H9 (cell line): ENCODE results near the gene LNP1. TPM values are rescaled to one million over a fixed set of nuclear protein-coding genes. Genes with fewer than 3 reads are reported as not detected.

Experiments used
- DNase-seq: peaks from one replicate; pipeline ENCODE4 v3.0.0-alpha.2; 2017
- H2AFZ ChIP-seq: one replicate; pipeline ENCODE4 v1.6.1; 2013; ENCODE audit warnings: mild to moderate bottlenecking, low read length, control low read depth, moderate library complexity
- H2AK5ac ChIP-seq: 2 replicates; pipeline ENCODE4 v1.6.1; 2013; ENCODE audit warnings: low read length, control low read depth, mixed read lengths; ENCODE audit not compliant: insufficient read length
- H2BK120ac ChIP-seq: one replicate; pipeline ENCODE4 v1.6.1; 2013; ENCODE audit warnings: low read depth, mild to moderate bottlenecking, low read length, control low read depth, inconsistent platforms; ENCODE audit not compliant: poor library complexity, severe bottlenecking
- H2BK12ac ChIP-seq: 2 replicates; pipeline ENCODE4 v1.6.1; 2013; ENCODE audit warnings: low read length, control low read depth, mixed read lengths, low read depth; ENCODE audit not compliant: insufficient read length
- H2BK15ac ChIP-seq: 2 replicates; pipeline ENCODE4 v1.6.1; 2013; ENCODE audit warnings: low read depth, low read length, control low read depth
- H2BK20ac ChIP-seq: one replicate; pipeline ENCODE4 v1.6.1; 2013; ENCODE audit warnings: low read depth, mild to moderate bottlenecking, low read length, control low read depth, inconsistent platforms; ENCODE audit not compliant: poor library complexity, severe bottlenecking
- H2BK5ac ChIP-seq: 2 replicates; pipeline ENCODE4 v1.6.1; 2013; ENCODE audit warnings: low read length, control low read depth, mixed read lengths; ENCODE audit not compliant: insufficient read length
- H3K14ac ChIP-seq: 2 replicates; pipeline ENCODE4 v1.6.1; 2013; ENCODE audit warnings: low read length, control low read depth; ENCODE audit not compliant: insufficient read depth
- H3K18ac ChIP-seq: 2 replicates; pipeline ENCODE4 v1.6.1; 2013; ENCODE audit warnings: low read depth, mild to moderate bottlenecking, mixed read lengths, low read length, control low read depth; ENCODE audit not compliant: insufficient read length
- H3K23ac ChIP-seq: 2 replicates; pipeline ENCODE4 v1.6.1; 2013; ENCODE audit warnings: low read length, control low read depth, mixed read lengths, low read depth; ENCODE audit not compliant: insufficient read length
- H3K23me2 ChIP-seq: 2 replicates; pipeline ENCODE4 v1.6.1; 2013; ENCODE audit warnings: low read depth, mild to moderate bottlenecking, mixed read lengths, low read length, control low read depth; ENCODE audit not compliant: insufficient read length, poor library complexity, severe bottlenecking
- H3K27ac ChIP-seq: 2 replicates; pipeline ENCODE4 v1.5.1; 2013; ENCODE audit warnings: low read length, control low read depth, mixed read lengths, low read depth; ENCODE audit not compliant: insufficient read length
- H3K27me3 ChIP-seq: 2 replicates; pipeline ENCODE4 v1.6.1; 2013; ENCODE audit warnings: low read length, control low read depth, inconsistent platforms; ENCODE audit not compliant: insufficient read depth
- H3K4ac ChIP-seq: 2 replicates; pipeline ENCODE4 v1.6.1; 2013; ENCODE audit warnings: low read depth, mild to moderate bottlenecking, control low read depth, inconsistent platforms, low read length, moderate library complexity
- H3K4me1 ChIP-seq: 2 replicates; pipeline ENCODE4 v1.6.1; 2013; ENCODE audit warnings: low read length, control low read depth, inconsistent platforms; ENCODE audit not compliant: insufficient read depth
- H3K4me2 ChIP-seq: 2 replicates; pipeline ENCODE4 v1.6.1; 2013; ENCODE audit warnings: low read length, control low read depth, mixed read lengths; ENCODE audit not compliant: insufficient read length, insufficient read depth
- H3K56ac ChIP-seq: 2 replicates; pipeline ENCODE4 v1.6.1; 2013; ENCODE audit warnings: low read depth, mild to moderate bottlenecking, mixed read lengths, low read length, control low read depth; ENCODE audit not compliant: insufficient read length
- H3K79me1 ChIP-seq: 2 replicates; pipeline ENCODE4 v1.6.1; 2013; ENCODE audit warnings: low read depth, mild to moderate bottlenecking, moderate library complexity, low read length, control low read depth, inconsistent platforms; ENCODE audit not compliant: insufficient read depth, poor library complexity, severe bottlenecking
- H3K79me2 ChIP-seq: 2 replicates; pipeline ENCODE4 v1.6.1; 2013; ENCODE audit warnings: low read length, control low read depth, inconsistent platforms; ENCODE audit not compliant: insufficient read depth
- H3K9ac ChIP-seq: 2 replicates; pipeline ENCODE4 v1.6.1; 2013; ENCODE audit warnings: low read length, control low read depth, mixed read lengths; ENCODE audit not compliant: insufficient read length; ENCODE audit errors: extremely low read depth
- H3K9me3 ChIP-seq: one replicate; pipeline ENCODE4 v1.6.1; 2013; ENCODE audit warnings: low read depth, low read length, inconsistent platforms; ENCODE audit not compliant: control insufficient read depth
- H3T11ph ChIP-seq: one replicate; pipeline ENCODE4 v1.6.1; 2013; ENCODE audit warnings: mild to moderate bottlenecking, low read length, control low read depth, inconsistent platforms
- H4K20me1 ChIP-seq: one replicate; pipeline ENCODE4 v1.6.1; 2013; ENCODE audit not compliant: control insufficient read depth, insufficient read length, insufficient read depth
- H4K5ac ChIP-seq: 2 replicates; pipeline ENCODE4 v1.6.1; 2013; ENCODE audit warnings: low read depth, mild to moderate bottlenecking, mixed read lengths, low read length, control low read depth; ENCODE audit not compliant: insufficient read length
- H4K8ac ChIP-seq: replicated peaks from 2 replicates; pipeline ENCODE4 v1.6.1; 2013; ENCODE audit warnings: low read length, control low read depth, mixed read lengths, low read depth; ENCODE audit not compliant: insufficient read length
- H4K91ac ChIP-seq: 2 replicates; pipeline ENCODE4 v1.6.1; 2013; ENCODE audit warnings: low read depth, mild to moderate bottlenecking, moderate library complexity, mixed read lengths, low read length, control low read depth; ENCODE audit not compliant: insufficient read length
- H3K27ac Mint-ChIP-seq, 3 experiments: 2 replicates in 2 of 3; 3 replicates in 1 of 3; pipeline ENCODE4 v1.8.0; 2020 to 2021; ENCODE audit warnings: mixed read lengths in 3 of 3, mild to moderate bottlenecking in 1 of 3, moderate library complexity in 1 of 3
- H3K27me3 Mint-ChIP-seq: 2 replicates; pipeline ENCODE4 v1.8.0; 2021; ENCODE audit warnings: low read depth, mild to moderate bottlenecking, moderate library complexity, mixed read lengths
- H3K36me3 Mint-ChIP-seq, 3 experiments: 2 replicates in 2 of 3; 3 replicates in 1 of 3; pipeline ENCODE4 v1.8.0; 2020 to 2021; ENCODE audit warnings: low read depth in 3 of 3, mixed read lengths in 3 of 3; ENCODE audit not compliant: insufficient read depth in 1 of 3
- H3K4me1 Mint-ChIP-seq, 2 experiments: 2 replicates each; pipeline ENCODE4 v1.8.0; 2020; ENCODE audit warnings: mixed read lengths in 2 of 2
- H3K4me3 Mint-ChIP-seq, 2 experiments: 2 replicates in 1 of 2; 3 replicates in 1 of 2; pipeline ENCODE4 v1.8.0; 2020 to 2021; ENCODE audit warnings: mild to moderate bottlenecking in 2 of 2, mixed read lengths in 2 of 2, moderate library complexity in 1 of 2
- H3K9me3 Mint-ChIP-seq, 2 experiments: 2 replicates in 1 of 2; 3 replicates in 1 of 2; pipeline ENCODE4 v1.8.0; 2020; ENCODE audit warnings: mild to moderate bottlenecking in 2 of 2, mixed read lengths in 2 of 2, moderate library complexity in 1 of 2
- CTCF ChIP-seq: fragments of 200-600 bp; sonication (generic); conservative IDR thresholded peaks from 3 replicates; pipeline ENCODE4 v1.8.0; 2021; ENCODE audit warnings: antibody characterized with exemption, mild to moderate bottlenecking
- WGBS: extraction: QIAGEN DNeasy Blood & Tissue Kit; methylation state at CpG from one replicate; pipeline ENCODE4 v1.1.7; 2013; ENCODE audit warnings: missing lambda C conversion rate, low lambda C conversion rate, mixed read lengths; ENCODE audit not compliant: insufficient read length; ENCODE audit errors: extremely low coverage; 5-methylcytosine and 5-hydroxymethylcytosine counted together
- total RNA-seq: library from RNA; stranded (reverse); gene quantifications from 2 replicates; pipeline ENCODE4 v1.2.1, GENCODE V29; 2021

LNP1 gene
- total RNA-seq, 1 experiment from 2014 or later: 4.1 TPM

- Histone ChIP-seq H3K9me3 (peaks cover 5% of the 10 kb centered on the region), H2BK15ac (no peak overlapping the region), H2AFZ (no peak overlapping the region), H3K4me1 (no peaks in the 10 kb centered on the region), H4K8ac (no peak overlapping the region), H3K23ac (no peak overlapping the region), H3K56ac (no peak overlapping the region), H3K4ac (no peak overlapping the region), H3K4me2 (no peak overlapping the region), H3T11ph (no peak overlapping the region), H3K9ac (no peak overlapping the region), H3K27me3 (no peaks in the 10 kb centered on the region), H4K20me1 (no peaks in the 10 kb centered on the region), H3K14ac (no peak overlapping the region), H3K79me1 (no peaks in the 10 kb centered on the region), H3K27ac (no peak overlapping the region), H2BK120ac (no peak overlapping the region), H2BK20ac (no peak overlapping the region), H2BK5ac (no peak overlapping the region), H4K91ac (no peak overlapping the region), H3K23me2 (no peaks in the 10 kb centered on the region), H3K18ac (no peak overlapping the region), H4K5ac (no peak overlapping the region), H3K79me2 (no peaks in the 10 kb centered on the region), H2AK5ac (no peak overlapping the region), H2BK12ac (no peak overlapping the region)
- no peaks in the 10 kb centered on the region; the same call in 1 of the 2 replicates for H3K27me3 Mint-ChIP-seq
- H3K4me3 Mint-ChIP-seq: no peak overlapping the region
- WGBS: no CpG with 5 or more reads among the region's 1 CpG
- no peak for TF ChIP-seq CTCF
- H3K9me3 Mint-ChIP-seq: peaks cover 11 to 16% of the 10 kb centered on the region in 2 experiments; a peak in 4 of 5 replicates
- peaks cover 3 to 4% of the 10 kb centered on the region in 2 experiments for H3K4me1 Mint-ChIP-seq
- peaks cover 0 to 19% (median 6%) of the 10 kb centered on the region in 3 experiments; a peak in 6 of 7 replicates for H3K36me3 Mint-ChIP-seq
- H3K27ac Mint-ChIP-seq: no peak overlapping the region
- DNase-seq: no peak
These were observed 102.1 kb downstream of the LNP1 start for GRCh38 chr3:100503448-100503847.

Other genes starting within 250 kb of the LNP1 start
- 34.7 and 37.1 TPM in 2 replicates for gene TBC1D23, start 140.5 kb upstream of the LNP1 start, total RNA-seq
- 26.4 and 26.6 TPM in 2 replicates for gene NIT2, start 66.8 kb upstream of the LNP1 start, total RNA-seq
- 53.0 and 53.6 TPM in 2 replicates for gene TOMM70, start 450 bp upstream of the LNP1 start, total RNA-seq
- 10.1 and 10.3 TPM in 2 replicates for gene TMEM45A, start 91.1 kb downstream of the LNP1 start, total RNA-seq
- gene ADGRG7, start 208.1 kb downstream of the LNP1 start, total RNA-seq: not detected in 2 replicates